GM21515 (cell line): ENCODE data around the gene FOXE1.

ENCODE experiments used
- ATAC-seq: cut with Tn5 transposase; IDR thresholded peaks from one replicate; pipeline ENCODE4 v1.9.1; 2021; ENCODE audit not compliant: unreplicated experiment

Gene FOXE1

DNA sequence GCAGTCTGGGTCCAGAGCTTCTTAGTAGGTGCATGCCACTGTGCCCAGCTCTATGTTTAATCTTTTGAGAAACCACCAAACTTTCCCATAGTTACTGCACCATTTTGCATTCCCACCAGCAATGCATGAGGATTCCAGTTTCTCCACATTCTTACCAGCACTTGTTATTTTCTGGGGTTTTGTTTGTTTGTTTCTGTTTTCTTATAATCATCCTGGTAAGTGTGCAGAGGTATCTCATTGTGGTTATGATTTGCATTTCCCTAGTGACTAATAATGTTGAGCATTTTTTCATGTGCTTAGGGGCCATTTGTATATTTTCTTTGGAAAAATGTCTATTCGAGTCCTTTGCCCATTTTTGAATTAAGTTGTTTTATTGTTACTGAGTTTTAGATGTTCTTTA lies 11.4 kb downstream of the FOXE1 start:
- ATAC-seq = no peak

DNA sequence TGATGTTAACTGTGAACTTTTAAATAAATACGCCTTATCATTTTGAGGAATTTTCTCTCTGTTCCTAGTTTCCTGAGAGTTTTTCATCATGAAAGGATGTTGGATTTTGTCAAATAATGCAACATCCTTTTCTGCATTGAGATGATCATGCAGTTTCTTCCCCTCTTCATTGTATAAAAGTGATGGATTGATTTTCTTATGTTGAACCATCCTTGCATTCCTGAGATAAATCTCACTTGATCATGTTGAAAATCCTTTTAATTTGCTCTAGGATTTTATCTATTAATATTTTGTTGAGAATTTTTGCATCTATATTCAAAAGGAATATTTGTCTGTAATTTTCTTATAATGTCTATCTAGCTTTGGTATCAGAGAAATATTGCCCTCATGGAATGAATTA lies 13.3 kb downstream of the FOXE1 start:
- no peak for ATAC-seq

DNA sequence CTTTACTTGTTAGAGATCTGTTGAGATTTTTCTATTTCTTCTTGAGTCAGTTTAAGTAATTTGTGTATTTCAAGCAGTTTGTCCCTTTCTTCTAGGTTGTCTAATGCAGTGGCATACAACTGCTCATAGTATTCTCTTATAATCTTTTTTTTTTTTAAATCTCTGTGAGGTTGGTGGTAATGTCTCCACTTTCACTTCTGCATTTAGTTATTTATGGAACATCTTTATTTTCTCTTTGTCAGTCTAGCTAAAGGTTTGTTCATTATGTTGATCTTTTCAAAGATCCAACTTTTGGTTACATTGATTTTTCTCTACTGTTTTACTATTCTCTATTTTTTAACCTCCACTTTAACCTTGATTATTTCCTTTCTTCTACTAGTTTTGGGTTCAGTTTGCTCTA lies 13.8 kb downstream of the FOXE1 start:
- peak; percentile 63 for ATAC-seq

DNA sequence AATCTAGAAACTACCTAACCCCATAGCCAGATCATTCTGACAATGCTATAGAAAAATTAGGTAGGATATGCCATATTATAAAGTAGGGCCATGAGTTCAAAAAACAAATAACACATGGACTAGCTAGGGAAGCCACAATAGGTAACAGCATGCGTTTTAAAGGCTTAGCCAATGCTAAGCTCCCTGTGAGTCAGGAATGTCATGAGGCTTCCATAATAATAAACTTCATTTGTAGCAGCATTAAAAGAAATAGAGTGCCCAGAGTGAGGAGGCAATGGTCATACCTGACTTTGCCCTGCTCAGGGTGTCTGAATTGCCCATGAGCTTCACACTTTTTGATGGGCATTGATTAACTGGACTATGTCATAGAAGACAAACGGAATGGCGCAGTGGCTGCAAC lies 15.8 kb downstream of the FOXE1 start:
- ATAC-seq = no peak

DNA sequence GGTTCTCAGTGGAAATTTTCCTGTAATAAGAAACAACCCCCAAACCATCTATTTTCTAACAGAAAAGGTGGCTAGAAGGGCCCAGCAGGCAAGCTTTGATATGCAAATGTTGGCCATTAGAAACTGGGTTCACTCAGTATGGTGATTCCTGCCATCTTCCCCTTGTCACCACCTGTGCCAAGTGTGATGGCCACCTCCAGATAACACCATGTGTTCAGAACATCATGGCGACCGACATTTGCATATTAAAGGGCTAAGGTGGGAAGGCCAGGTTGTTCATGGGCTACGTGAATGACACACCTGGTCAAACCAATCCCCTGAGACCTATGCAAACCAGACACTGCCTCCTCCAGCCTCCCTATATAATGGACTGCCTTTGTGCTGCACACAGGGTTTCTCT lies 20.4 kb downstream of the FOXE1 start:
- no peak for ATAC-seq

DNA sequence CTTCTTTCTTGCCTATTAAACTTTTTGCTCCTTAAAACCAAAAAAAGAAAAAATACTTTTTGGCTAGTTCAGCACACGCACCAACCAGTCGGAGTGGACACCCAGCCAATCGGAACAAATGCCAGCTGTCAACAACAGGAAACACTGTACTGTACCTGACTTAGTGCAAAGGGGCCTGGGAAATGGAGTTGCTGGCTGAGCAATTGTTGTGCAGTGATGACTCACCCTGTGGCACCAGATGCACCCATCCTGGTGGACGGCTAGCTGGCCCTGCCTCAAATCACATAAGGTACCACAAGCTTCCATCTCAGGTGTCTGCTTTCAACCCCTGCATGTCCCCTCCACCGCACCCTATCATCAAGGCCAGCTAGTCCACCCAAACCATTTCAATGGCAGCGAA lies 20.9 kb downstream of the FOXE1 start:
- no peak for ATAC-seq

DNA sequence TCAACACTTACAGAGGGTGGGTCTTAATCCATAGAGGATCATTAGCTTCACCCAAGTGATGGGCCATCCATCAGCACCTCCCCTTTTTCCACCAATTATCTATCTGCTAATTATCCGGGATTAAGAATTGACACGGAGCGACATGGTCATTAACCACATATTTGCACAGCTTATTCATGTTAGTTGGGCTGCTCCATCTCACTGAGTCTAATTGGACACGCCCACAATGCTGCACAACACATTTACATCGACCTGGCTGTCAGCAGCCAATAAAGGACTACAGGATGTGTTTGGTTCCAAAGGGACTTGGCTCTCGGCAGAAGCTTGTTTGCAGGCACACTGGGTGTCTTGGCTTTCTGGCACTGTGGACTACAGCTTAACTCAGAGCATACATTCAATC lies 21.6 kb downstream of the FOXE1 start:
- no peak for ATAC-seq

DNA sequence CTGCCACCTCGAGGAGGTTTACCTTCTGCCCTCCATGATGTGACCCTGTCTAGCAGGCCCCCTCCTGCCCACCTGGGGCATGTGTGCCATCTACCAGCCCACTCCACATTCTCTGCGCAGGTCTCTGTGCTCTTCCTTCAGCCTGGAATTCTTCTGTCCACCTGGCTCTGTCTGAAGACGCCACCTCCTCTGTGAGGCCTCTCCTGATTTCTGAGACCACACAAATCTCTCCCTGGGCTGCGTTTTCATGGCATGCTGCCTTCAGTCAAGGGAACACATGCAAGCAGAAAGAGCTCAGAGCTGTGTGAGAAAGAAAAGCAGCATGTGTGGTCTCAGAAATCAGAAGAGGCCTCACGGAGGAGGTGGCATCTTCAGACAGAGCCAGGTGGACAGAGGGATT lies 22.1 kb downstream of the FOXE1 start:
- no peak for ATAC-seq

DNA sequence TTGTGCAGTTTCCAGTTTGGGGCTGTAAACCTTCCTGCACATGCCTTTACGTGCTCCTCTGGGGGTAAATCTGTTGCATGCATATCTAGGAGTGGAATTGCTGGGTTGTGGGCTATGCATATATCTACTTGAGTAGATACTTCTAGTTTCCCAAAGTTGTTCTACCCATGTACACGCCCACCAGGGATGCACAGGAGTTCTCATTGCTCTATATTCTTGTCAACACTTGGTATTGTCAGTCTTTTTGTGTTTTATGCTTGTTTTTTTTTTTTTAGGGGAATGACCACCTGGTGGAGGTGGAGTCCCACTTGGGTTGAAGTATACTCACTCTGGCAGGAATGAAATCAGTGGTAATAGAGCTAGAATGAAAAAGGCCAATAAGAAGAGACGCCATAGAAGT lies 23.0 kb downstream of the FOXE1 start:
- ATAC-seq = no peak

DNA sequence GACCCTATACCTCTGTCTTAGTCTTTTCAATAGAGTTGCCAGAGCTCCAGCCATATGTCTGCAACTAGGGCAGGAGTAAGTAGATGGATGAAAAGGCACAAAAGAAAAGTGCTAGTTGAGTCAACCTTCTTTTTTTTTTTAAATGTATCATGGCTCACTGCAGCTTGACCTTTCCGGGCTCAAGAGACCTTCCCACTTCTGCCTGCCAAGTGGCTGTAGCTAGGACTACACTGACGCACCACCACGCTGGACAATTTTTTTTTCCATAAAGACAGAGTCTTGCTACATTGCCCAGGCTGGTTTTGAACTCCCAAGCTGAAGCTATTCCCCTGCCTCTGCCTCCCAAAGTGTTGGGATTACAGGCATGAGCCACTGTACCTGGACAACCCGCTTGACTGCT lies 27.3 kb downstream of the FOXE1 start:
- ATAC-seq = no peak

DNA sequence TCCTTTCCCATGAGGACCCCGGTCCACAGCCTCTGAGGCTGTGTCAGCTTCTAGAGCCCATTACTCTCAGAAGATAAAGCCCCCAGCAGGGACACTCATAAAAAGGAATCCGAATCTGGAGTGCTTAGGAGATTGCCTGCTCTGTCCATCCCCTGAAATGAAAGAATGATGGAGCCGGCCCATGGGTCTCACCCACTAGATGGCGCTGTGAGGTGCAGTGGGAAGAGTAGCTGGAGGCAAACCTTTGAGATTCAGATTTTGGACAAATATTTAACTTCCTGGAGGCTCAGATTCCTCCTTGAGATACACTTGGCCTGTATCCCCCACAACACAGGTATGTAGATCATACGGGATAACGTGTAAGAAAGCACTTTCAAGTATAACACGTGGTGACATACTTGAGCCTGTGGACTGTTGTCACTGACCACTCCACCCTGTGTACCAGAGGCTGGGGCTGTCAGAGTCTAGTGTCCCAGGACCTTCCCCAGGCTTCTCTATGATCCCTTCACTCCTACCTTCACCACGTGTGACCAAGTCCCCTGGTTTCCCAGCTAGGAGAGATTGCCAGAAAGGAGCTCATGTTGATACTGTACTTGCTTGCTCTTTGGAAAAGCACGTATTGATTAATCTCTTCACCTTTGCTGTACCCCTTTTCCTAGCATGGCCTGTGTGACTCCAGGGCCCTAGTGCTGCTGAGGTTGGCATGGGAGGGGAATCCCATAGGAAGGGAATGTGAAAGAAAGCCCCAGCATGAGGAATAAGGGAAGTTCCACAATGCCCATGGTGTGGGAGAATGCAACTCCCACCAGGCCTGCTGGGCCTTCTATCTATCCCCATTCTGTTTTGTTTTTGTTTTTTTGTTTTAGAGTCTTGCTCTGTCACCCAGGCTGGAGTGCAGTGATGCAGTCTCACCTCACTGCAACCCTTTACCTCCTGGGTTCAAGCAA lies 37.2 kb downstream of the FOXE1 start:
- ATAC-seq = no peak

DNA sequence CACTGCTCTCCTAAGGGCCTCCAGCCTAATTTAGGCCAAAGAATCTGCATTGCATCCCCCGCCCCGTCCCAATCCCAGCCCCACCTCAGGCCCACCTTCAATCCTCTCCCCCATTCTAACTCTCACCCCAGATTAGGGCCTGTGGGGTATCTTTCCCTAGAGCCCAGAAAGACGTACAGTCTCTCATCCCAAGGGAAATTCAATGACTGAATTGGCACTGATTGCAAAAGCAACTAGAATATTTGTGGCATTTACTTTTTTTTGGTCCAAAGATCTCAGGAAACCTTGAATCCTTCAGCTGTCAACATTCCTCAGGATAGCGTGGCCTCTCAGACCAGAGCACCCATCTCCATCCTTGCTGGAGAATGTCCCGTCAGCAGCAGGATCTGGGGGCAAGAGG lies 38.7 kb downstream of the FOXE1 start:
- ATAC-seq = no peak

DNA sequence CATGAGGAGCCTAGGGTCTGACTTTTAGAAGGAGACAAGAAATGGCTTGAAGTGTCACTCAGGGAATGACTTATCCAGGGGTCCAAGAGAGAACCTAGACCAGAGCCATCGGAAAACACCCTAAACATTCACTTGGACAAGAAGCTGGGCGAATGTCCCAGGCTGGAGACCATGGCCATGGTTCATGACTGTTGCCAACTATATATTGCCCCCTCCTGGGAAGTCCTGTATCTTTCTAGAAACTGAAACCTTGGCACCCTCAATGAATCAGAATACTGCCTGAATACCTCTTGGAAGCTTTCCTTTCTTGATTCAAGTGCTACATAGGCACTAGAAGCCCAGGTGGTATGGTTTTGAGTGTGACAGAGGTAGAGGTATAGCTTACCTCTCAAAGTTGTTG lies 39.4 kb downstream of the FOXE1 start:
- no peak for ATAC-seq

DNA sequence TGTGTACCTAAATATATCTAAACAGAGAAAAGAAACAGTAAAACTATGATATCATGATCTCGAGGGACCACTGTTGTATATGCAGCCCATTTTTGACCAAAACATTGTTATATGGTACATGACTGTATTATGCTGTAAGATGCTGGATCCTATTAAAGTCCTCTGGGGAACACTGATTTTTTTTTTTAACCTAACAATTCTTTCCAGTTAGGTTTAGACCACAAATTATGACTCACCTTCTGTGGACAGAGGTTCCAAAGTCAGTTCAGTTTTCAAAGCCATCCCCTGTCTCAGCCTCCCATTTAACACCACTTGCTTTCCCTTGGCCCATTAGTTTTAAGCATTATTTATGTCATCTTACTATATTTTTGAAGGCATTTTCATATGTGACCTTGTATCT lies 42.2 kb downstream of the FOXE1 start:
- no peak for ATAC-seq

DNA sequence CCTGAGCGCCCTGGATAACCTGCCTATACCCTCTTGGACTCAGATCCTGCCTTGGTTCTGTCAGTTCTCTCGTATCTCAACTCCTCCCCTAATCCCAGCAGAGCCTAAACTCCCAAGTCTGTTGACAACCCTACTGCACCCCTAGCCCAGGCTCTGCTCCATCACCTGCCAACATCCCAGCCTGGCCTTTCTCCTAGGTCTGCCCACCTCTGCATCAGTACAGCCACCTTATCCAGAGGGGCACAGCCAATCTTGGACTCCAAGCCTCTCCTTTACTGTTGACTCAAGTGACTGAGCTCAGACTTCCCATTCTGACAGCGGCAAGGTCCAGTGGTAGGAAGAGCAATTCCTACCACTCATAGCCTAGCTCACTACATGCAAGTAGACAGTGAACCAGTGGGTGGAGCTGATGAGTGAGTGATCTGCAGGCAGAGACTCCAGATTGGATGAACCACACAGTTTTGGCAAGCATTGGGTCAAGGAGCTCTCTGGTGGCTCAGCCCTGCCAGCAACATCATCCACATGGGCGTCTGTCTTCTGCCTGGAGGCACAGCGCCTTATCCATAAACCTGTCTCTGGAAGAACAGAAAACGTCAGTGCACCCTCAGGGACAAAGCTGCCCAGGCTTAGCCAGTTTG lies 42.8 kb downstream of the FOXE1 start:
- ATAC-seq = no peak

DNA sequence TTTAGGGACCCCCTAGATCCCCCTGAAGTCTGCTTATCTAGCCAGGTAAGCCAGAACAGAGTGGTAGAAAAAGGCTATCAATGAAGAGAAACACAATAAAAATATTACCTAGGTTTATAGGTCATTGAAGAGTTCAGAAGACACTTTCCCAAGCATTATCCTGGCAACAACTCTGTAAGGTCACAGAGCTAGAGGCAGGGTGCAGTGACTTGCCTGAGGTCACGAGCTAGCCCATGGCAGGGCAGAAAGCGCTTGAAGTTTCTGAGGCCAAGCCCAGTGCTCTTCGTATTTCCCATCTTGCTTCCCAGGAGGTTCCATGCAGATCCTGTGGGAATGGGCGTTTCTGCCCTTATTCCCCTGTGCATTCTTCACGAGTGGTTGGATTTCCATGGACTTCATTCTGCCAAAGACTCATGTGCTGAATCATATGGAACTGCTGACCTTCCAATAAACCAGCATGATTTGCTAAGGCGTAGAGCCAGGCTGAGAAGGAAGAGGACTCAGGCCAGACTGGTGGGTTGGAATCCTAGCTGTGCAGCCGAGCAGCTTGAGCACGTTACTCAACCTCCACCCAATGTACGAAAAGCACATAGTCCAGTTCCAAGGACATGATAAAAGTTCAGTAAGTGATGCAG lies 47.2 kb downstream of the FOXE1 start:
- ATAC-seq = no peak

DNA sequence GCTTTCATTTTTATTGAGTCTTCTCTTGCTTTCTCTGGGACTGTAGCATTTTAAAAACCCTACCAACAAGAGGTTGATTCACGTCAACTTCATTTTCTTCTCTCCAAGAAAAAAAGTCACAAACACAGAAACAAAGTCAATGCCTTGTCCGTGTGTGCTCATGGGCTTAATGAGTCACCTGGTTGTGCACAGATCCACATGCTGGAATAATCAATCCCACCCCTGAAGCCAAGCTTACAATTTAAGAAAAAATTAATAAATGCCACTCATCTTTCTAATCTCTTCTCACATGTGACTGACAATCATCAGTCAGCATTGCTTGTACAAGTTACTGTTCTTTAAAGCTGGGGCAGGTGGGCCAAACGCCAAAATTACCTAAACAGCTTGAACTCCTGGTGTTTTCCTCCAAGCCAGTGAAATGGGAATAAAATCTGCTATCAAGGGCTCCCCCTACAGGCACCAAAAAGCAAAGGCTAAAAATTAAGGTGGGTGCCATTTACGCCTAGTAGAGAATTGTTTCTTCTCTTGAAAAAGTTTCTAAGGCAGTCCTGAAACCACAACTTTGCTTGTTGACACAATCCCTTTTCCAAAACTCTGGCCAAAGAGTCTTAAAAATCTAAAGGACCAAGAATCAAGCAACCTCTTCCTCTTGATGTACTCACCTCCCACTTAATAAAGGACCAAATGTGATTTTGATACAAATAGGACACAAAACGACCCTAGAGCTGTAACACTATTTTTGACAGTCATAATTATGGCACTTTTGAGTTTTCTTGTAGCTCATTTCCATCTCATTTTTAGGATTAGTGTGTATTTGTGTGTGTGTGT lies 47.9 kb downstream of the FOXE1 start:
- ATAC-seq = no peak

DNA sequence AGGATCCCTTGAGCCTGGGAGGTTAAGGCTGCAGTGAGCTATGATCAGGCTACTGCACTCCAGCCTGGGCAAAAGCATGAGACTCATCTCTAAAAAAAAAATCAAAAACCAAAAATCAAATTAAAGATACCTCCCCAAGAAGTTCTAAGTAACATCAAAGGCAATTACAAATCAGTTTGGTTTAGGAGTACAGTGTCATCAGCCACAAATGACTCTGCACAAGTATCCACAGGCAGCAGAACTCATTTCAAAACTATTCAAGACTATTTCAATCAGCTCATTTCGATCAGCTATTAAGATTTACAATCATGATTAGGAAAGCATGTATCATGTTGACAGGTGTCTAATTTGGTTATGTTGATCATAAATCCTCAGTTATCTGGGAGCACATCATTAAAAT lies 50.2 kb downstream of the FOXE1 start:
- ATAC-seq = no peak

DNA sequence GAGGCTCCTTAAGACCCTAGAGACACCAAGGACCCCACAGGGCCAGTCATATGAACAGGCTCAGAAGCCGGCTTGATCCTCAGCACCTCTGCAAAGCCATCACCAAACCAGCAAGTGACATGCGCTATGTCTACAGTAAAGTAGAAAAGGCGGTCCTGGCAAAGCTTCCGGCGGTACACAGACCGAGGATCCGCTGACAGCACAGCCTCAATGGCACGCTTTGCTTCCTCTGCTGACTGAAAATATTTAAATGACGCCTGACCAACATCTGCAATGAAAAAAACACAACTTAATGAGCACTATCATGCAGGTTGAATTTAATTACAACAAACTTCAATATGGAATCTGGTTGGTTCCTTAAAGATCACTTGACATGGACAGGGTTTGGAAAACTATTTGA lies 51.7 kb downstream of the FOXE1 start:
- no peak for ATAC-seq

DNA sequence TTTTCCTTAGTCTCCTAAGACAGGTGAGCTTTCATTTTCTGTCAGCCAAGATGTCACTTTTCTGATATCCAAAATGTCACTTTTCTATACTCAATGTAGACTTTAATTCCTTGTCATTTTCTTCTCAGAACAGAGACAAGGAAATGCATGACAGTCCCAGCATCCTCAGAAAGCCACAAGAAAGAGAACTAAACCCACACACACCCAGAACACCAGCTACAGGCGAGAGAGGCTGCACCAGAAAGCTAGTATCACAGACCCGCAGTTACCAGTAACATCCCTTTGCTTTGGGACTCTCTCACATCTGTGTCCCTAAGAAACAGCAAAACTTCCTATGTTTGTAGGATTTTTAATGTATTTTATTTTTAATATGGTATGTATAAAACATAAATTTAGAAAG lies 52.2 kb downstream of the FOXE1 start:
- ATAC-seq = no peak
